Activated CD4-positive, alpha-beta T cell treated with anti-CD3 and anti-CD28 coated beads for 1 hour (primary cell): ENCODE results near the gene MED17.

Experiments used
- DNase-seq: peaks from one replicate; pipeline ENCODE4 v3.0.0-alpha.2; 2020

Gene MED17

DNA sequence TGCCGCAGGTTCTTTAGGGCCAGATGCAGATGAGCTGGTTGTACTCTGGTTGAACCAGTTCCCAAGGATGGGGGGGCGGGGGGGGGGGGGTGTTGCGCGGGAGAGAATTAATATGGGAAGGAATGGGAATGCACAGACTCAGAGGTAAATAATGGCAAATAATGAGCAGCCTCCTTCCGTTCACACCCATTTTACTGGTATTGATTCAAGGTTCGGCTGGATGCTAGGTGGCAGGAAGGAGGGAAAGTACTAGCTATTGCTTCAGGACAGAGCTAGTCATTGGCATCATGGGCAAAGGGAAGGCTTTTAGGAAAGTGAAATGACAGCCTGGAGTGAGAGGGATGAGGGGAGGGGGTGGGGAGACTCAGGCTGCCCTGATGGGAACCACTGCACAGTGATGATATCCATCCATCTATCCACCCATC, 66.5 kb downstream of the MED17 start, which contains the start of gene VSTM5:
Gene VSTM5, minus strand, starts transcription at position 25 of the 425 bp plus-strand sequence. CDS start 116 bp downstream, outside the sequence.
- no peak for DNase-seq

GRCh38 chr11:93852242-93852641, 68.2 kb downstream of the MED17 start:
- no peak for DNase-seq

DNA sequence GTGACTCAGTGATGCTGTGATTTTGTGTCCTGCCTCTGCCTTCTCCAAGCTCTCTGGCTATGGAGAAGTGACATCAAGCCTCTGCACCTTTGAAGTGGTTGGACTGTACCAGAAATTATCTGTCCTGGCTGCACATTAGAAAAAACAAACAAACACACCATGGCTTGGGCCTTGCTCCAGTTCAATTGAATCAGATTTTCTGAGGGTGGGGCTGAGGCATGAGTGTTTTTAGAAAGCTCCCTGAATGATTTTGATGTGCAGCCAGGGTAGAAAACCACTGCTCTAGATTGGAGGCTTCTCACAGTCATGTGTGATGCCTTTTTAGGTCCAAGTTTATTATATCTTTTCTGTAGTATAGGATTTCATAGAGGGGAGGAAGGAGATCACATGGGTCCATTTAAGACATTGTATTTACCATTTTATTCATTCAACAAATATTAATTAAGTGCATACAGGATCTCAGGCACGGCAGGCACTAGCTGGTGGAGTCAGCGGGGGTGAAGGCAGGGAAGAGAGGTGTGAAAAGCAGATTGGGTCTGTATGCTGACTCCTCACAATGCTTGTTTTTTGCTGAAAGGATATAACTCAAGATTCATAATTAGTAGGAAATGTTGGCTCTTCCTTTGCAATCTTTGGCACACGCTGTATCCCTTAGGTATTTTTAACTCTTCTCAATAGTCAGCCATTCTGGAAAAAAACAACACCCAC, 73.5 kb downstream of the MED17 start:
- no peak for DNase-seq

- no peak for DNase-seq
These were observed 74.2 kb downstream of the MED17 start for GRCh38 chr11:93858121-93858775.

DNA sequence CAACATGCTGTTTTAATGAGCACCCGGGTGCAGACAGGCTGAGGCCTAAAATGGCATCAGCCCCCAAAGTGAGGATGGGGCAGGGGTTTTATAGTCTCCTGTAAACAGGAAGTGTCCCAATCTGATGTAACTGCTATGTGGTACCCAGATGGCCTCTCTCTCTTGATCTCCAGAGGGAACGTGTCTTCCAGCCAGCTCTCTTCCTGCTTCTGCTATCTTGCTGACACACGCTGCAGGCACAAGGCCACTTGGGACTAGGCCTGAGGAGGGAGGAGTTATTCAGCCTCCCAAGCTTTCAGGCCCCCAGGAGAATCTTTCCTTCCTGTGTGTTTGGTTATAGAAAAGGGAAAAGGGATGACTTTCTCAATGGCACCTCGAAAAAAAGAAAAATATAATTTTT, 77.7 kb downstream of the MED17 start:
- DNase-seq = no peak
